ENCODE data around the gene WASF3. TPM values are rescaled to one million over a fixed set of nuclear protein-coding genes. Genes with fewer than 3 reads are reported as not detected.

WASF3 gene
- total and polyA plus RNA-seq, 10 of the 15 experiments (the other 5 are each of a cell fraction or from before 2014, with no cell fraction given) = under 0.01 to 0.10 (median 0.01) TPM; not detected in 7

- TF ChIP-seq MXI1 (IDR thresholded peaks at IDR 0.05; ENCODE audit: low read depth, low read length) = no peak
- TF ChIP-seq MYC (IDR thresholded peaks at IDR 0.05; ENCODE audit: insufficient read depth, insufficient read length, insufficient replicate concordance, low read length, severe bottlenecking) = no peak
- TF ChIP-seq MAX (IDR thresholded peaks at IDR 0.05; ENCODE audit: low read depth, low read length) = no peak
- TF ChIP-seq ATF3 (IDR thresholded peaks at IDR 0.05; ENCODE audit: borderline replicate concordance, extremely low read depth, low read depth, low read length) = no peak
- no peak for TF ChIP-seq E2F8 (IDR thresholded peaks at IDR 0.05; ENCODE audit: low read depth, partially characterized antibody)
- TF ChIP-seq EZH2 (IDR thresholded peaks at IDR 0.05; ENCODE audit: borderline replicate concordance, control insufficient read depth, low read depth, low read length) = no peak
- no peak for TF ChIP-seq NRF1 (conservative IDR thresholded peaks at IDR 0.05; ENCODE audit: low read depth, low read length)
- no peak for TF ChIP-seq HDAC6 (IDR thresholded peaks at IDR 0.05; ENCODE audit: unreplicated experiment)
- no peak for TF ChIP-seq MYB (IDR thresholded peaks at IDR 0.05; ENCODE audit: borderline replicate concordance, low read depth, low read length)
- ChIA-PET RAD21 (ENCODE audit: unreplicated experiment) (no interaction called here), CTCF (no interaction called here), SMC1A (ENCODE audit: uncharacterized antibody, unreplicated experiment) (no interaction called here), POLR2A (interaction anchor here (0.6 kb wide), 1 partner anchor 604 kb away, joined by 6 read pairs; no protein-coding TSS in a partner anchor)
- 0 out of 4 replicates have a peak, but pooled peaks cover 0 to 1% of the 10 kb centered on the region in 2 experiments for H3K27me3 ChIP-seq (replicated peaks in 1 of 2; ENCODE audit: control insufficient read depth in 2 of 2, insufficient read depth in 2 of 2, low read length in 1 of 2)
- in situ Hi-C loops (cut with MboI) = no loop called here
- H3K27ac ChIP-seq (ENCODE audit: control insufficient read depth, insufficient read depth) = no peak overlapping the region
- DNase-seq (ENCODE audit: low read depth, low spot score) (no peak), ATAC-seq (no peak), FAIRE-seq (no peak)
- no peak overlapping the region for H2AFZ ChIP-seq (ENCODE audit: control insufficient read depth, low read depth, low read length)
- H3K4me3 ChIP-seq = no peak overlapping the region
- H3K4me1 ChIP-seq (ENCODE audit: control insufficient read depth, insufficient read depth, low read length) = no peaks in the 10 kb centered on the region
- WGBS (ENCODE audit: insufficient coverage, insufficient replicate concordance, low lambda C conversion rate, missing lambda C conversion rate) = 11% methylated on average over 5 of the region's 5 CpGs
- intact Hi-C loops (cut with micrococcal nuclease; ENCODE audit: unreplicated experiment) = no loop called here
- no peaks in the 10 kb centered on the region for H4K20me1 ChIP-seq (ENCODE audit: control insufficient read depth, insufficient read depth)
- H3K79me2 ChIP-seq (ENCODE audit: control insufficient read depth, insufficient read depth, low read length) = no peaks in the 10 kb centered on the region
- BruUV-seq (replicated peaks) = no TSS peak
- H3K36me3 ChIP-seq (ENCODE audit: control insufficient read depth in 2 of 2, insufficient read depth in 2 of 2, low read length in 1 of 2) = no peaks in the 10 kb centered on the region
- H3K4me2 ChIP-seq (ENCODE audit: control insufficient read depth, insufficient read depth) = no peak overlapping the region
- H3K9me3 ChIP-seq (replicated peaks; ENCODE audit: control insufficient read depth, insufficient read depth, low read length) = no peaks in the 10 kb centered on the region
- no peak overlapping the region for H3K9ac ChIP-seq (ENCODE audit: control insufficient read depth, insufficient read depth, low read length)
Measured at GRCh38 chr13:26660185-26660584, 102.7 kb downstream of the WASF3 start.
